Measurements from ENCODE around the gene PROK2. TPM values are rescaled to one million over a fixed set of nuclear protein-coding genes. Genes with fewer than 3 reads are reported as not detected.
A peak's percentile ranks its signal among the peaks of the same experiment; 100 is the strongest.

PROK2 gene
- total RNA-seq, 1 donor from 2014 or later = 0.14 TPM

DNA sequence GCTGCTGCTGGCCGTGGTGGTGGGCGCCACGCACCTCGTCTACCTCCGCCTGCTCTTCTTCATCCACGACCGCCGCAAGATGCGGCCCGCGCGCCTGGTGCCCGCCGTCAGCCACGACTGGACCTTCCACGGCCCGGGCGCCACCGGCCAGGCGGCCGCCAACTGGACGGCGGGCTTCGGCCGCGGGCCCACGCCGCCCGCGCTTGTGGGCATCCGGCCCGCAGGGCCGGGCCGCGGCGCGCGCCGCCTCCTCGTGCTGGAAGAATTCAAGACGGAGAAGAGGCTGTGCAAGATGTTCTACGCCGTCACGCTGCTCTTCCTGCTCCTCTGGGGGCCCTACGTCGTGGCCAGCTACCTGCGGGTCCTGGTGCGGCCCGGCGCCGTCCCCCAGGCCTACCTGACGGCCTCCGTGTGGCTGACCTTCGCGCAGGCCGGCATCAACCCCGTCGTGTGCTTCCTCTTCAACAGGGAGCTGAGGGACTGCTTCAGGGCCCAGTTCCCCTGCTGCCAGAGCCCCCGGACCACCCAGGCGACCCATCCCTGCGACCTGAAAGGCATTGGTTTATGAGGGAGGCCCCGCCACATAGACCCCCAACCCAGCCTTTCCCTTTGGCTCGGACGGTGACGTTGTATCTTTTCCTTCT, 30.2 kb downstream of the PROK2 start:
- Histone ChIP-seq H3K27ac (replicated peaks) (no peak overlapping the region), H3K4me3 (peak overlapping the region; percentile 67), H3K4me1 (peaks cover 8% of the 10 kb centered on the region), H3K36me3 (no peaks in the 10 kb centered on the region), H3K9me3 (replicated peaks) (no peaks in the 10 kb centered on the region), H3K27me3 (ENCODE audit: low read depth) (peaks cover 53% of the 10 kb centered on the region)
- intact Hi-C loops (cut with micrococcal nuclease) = no loop called here
- TF ChIP-seq, protein P1, sequence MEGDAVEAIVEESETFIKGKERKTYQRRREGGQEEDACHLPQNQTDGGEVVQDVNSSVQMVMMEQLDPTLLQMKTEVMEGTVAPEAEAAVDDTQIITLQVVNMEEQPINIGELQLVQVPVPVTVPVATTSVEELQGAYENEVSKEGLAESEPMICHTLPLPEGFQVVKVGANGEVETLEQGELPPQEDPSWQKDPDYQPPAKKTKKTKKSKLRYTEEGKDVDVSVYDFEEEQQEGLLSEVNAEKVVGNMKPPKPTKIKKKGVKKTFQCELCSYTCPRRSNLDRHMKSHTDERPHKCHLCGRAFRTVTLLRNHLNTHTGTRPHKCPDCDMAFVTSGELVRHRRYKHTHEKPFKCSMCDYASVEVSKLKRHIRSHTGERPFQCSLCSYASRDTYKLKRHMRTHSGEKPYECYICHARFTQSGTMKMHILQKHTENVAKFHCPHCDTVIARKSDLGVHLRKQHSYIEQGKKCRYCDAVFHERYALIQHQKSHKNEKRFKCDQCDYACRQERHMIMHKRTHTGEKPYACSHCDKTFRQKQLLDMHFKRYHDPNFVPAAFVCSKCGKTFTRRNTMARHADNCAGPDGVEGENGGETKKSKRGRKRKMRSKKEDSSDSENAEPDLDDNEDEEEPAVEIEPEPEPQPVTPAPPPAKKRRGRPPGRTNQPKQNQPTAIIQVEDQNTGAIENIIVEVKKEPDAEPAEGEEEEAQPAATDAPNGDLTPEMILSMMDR (IDR thresholded peaks at IDR 0.05; ENCODE audit: borderline replicate concordance) = no peak
- DNase-seq = no peak

DNA sequence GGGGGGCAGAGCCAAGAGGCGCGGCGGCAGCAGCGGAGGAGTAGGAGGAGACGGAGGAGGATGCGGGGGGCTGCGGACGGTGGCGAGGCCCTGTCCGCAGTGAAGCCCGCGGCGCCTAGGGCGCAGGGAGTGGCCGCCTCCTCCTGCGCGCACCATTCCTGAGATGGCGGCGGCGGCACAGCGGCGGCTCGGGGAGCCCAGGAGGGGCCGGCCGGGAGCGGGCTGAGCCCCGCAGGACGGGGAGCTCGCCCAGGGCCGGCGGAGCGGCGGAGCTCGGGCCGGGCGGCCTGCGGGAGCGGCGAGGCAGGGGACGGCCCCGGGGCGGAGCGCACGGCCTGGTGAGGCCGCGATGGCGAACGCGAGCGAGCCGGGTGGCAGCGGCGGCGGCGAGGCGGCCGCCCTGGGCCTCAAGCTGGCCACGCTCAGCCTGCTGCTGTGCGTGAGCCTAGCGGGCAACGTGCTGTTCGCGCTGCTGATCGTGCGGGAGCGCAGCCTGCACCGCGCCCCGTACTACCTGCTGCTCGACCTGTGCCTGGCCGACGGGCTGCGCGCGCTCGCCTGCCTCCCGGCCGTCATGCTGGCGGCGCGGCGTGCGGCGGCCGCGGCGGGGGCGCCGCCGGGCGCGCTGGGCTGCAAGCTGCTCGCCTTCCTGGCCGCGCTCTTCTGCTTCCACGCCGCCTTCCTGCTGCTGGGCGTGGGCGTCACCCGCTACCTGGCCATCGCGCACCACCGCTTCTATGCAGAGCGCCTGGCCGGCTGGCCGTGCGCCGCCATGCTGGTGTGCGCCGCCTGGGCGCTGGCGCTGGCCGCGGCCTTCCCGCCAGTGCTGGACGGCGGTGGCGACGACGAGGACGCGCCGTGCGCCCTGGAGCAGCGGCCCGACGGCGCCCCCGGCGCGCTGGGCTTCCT, 31.0 kb downstream of the PROK2 start, which contains the start of gene GPR27:
Gene GPR27, plus strand, starts transcription at position 155 of the 909 bp plus-strand sequence. Its CDS starts 195 bp downstream, at position 350.
- Histone ChIP-seq H3K36me3 (no peaks in the 10 kb centered on the region), H3K27ac (replicated peaks) (no peak within 1 kb of the TSS), H3K27me3 (ENCODE audit: low read depth) (peaks cover 53% of the 10 kb centered on the region), H3K4me1 (peaks cover 8% of the 10 kb centered on the region), H3K9me3 (replicated peaks) (no peaks in the 10 kb centered on the region), H3K4me3 (peak within 1 kb of the TSS; percentile 67)
- TF ChIP-seq, protein P1 (IDR thresholded peaks at IDR 0.05; ENCODE audit: borderline replicate concordance) = no peak
- peak; percentile 17 for DNase-seq
- intact Hi-C loops (cut with micrococcal nuclease) = no loop called here

DNA sequence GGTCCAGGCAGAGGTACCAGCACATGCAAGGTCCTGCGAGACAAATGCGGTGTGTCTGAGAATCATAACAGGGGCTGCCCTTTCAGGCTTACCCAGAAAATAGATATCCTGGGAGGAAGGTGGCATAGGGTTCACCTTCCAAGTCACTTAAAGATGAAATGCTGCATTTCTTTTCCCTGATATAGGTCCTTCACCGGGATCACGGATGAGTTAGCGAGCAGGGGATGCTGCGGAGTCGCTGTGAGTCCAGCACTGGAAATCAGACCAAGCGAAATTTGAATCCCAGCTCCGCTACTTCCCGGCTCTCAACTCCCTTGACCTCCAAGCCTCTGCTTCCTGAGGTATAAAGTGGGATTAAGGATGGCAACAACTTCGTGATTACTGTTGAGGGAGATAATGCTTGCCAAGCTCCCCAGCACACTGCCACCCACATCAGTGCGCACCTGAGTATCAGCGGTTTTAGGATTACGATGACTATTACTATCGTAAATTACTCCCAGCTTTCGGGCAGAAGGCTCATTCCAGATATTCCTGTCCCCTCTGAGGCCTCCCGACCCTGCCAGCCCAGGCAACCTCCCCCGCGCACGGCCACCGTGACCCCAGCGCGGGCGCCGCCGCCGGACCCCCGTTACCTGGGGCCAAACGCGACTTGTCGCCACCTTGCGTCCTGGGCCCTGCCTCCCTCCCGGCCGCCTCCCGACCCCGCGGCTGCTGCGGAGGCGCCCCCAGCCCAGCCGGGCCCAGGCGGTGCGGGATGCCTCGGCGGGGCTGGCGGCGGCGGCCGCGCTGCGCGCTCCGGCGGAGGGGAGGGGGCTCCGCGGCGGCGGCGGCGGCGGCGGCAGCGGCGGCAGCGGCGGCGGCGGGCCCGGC, 31.9 kb downstream of the PROK2 start:
- Histone ChIP-seq H3K9me3 (replicated peaks) (no peaks in the 10 kb centered on the region), H3K27me3 (ENCODE audit: low read depth) (peaks cover 53% of the 10 kb centered on the region), H3K27ac (replicated peaks) (no peak overlapping the region), H3K36me3 (no peaks in the 10 kb centered on the region), H3K4me3 (peak overlapping the region; percentile 67), H3K4me1 (peaks cover 8% of the 10 kb centered on the region)
- TF ChIP-seq, protein P1 (IDR thresholded peaks at IDR 0.05; ENCODE audit: borderline replicate concordance) = no peak
- no peak for DNase-seq
- intact Hi-C loops (cut with micrococcal nuclease) = no loop called here

DNA sequence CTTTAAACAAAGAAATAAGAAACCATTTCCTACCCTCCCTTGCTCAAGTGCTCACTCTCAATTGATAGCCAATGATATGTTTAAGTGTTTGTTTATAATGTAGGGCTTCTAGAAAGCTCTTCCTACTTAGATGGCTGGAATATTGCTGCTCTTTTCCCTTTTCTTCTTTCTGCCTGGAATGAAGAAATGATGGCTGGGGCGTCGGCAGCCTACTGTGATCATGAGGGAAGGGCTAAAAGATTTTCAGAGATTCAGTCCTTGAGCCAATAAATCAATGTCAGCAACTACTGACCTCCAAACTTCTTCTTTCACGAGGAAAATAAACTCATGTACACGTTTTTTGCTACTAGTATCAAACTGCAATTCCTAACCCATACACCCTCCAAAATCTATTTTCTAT, 33.3 kb downstream of the PROK2 start:
- H3K4me3 ChIP-seq = no peak overlapping the region
- H3K36me3 ChIP-seq = no peaks in the 10 kb centered on the region
- TF ChIP-seq, protein P1 (IDR thresholded peaks at IDR 0.05; ENCODE audit: borderline replicate concordance) = no peak
- H3K4me1 ChIP-seq = peaks cover 8% of the 10 kb centered on the region
- no peak for DNase-seq
- peaks cover 44% of the 10 kb centered on the region for H3K27me3 ChIP-seq (ENCODE audit: low read depth)
- intact Hi-C loops (cut with micrococcal nuclease) = no loop called here
- H3K9me3 ChIP-seq (replicated peaks) = no peaks in the 10 kb centered on the region
- no peak overlapping the region for H3K27ac ChIP-seq (replicated peaks)

DNA sequence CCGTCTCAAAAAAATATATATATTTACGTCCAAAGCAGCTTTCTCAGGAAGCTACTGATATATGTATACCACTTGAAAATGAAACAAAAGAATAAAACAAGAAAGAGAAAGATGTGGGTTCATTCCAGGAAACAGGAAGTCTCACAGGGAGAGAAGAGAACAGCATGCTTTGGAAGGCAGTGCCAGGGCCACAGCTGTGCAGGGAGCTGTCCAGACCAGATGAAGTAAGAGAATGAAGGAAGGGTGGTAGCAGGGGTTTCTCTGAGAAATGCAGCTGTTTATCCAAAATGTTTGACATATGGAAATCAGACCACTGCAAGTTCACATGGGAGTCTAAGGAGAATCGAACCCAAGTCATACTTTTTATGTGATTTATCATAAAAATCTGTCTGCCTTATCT, 40.2 kb downstream of the PROK2 start:
- no peak for DNase-seq
- Histone ChIP-seq H3K27me3 (ENCODE audit: low read depth) (no peaks in the 10 kb centered on the region), H3K4me3 (no peak overlapping the region), H3K9me3 (replicated peaks) (peaks cover 34% of the 10 kb centered on the region), H3K4me1 (no peaks in the 10 kb centered on the region), H3K27ac (replicated peaks) (no peak overlapping the region), H3K36me3 (no peaks in the 10 kb centered on the region)
- TF ChIP-seq, protein P1 (IDR thresholded peaks at IDR 0.05; ENCODE audit: borderline replicate concordance) = no peak
- intact Hi-C loops (cut with micrococcal nuclease) = no loop called here

Measured in left ventricle myocardium inferior (tissue), 1 donor.